Adrenal gland (tissue), 5 donors: ENCODE measurements around the gene MBOAT1.

ENCODE experiments used
- CTCF ChIP-seq, 6 experiments: fragments of 450-650 bp in 4 of 6; fragments of 200-600 bp in 2 of 6; sonication (generic) in 1 of 6; IDR thresholded peaks; 1 replicate in 5 of 6; 2 replicates in 1 of 6; pipeline versions ENCODE4 v1.5.1 to v1.8.0; 2016 to 2021; ENCODE audit warnings: antibody characterized with exemption in 6 of 6, mild to moderate bottlenecking in 2 of 6, moderate library complexity in 1 of 6
- POLR2A ChIP-seq, 2 donors: fragments of 450-650 bp; IDR thresholded peaks; one replicate each; pipeline ENCODE4 v1.6.1; 2017; ENCODE audit warnings: antibody characterized with exemption in 2 of 2, mild to moderate bottlenecking in 2 of 2, moderate library complexity in 1 of 2
- donor health status: DM: no; HTN: no; CAD: no.

GRCh38 chr6:20236344-20236743 is 24.1 kb upstream of the MBOAT1 start:
- TF ChIP-seq CTCF (IDR thresholded peaks at IDR 0.05) (no peak), POLR2A (IDR thresholded peaks at IDR 0.05) (no peak)
